SK-N-SH (cell line): Measurements from ENCODE around the gene PACSIN2. TPM values are rescaled to one million over a fixed set of nuclear protein-coding genes. Genes with fewer than 3 reads are reported as not detected.

Experiments
- CTCF ChIA-PET: fragments of 300-600, 350-600 bp; formaldehyde crosslinking; extraction: SDS; loops from one replicate; lab custom pipeline; 2021; lab: Yijun Ruan, JAX
- POLR2A ChIA-PET: fragments of 350-600 bp; sonication (Branson Sonifier 250); formaldehyde crosslinking; extraction: SDS; loops from one replicate; lab custom pipeline; 2020; ENCODE audit warnings: antibody characterized with exemption, inconsistent platforms; lab: Yijun Ruan, JAX
- DNase-seq: peaks from one replicate; pipeline ENCODE4 v3.0.0; 2012
- H2AFZ ChIP-seq: fragments of 200-600 bp; sonication (generic); 2 replicates; pipeline ENCODE4 v1.8.1; 2016; ENCODE audit warnings: antibody characterized with exemption, mild to moderate bottlenecking, low read depth
- H3F3A ChIP-seq: fragments of 200-600 bp; sonication (generic); replicated peaks from 2 replicates; pipeline ENCODE3; 2016; ENCODE audit warnings: antibody characterized with exemption, mild to moderate bottlenecking; ENCODE audit not compliant: insufficient read depth
- H3K27ac ChIP-seq, 2 experiments: fragments of 200-500 bp in 1 of 2; fragments of 200-600 bp in 1 of 2; sonication (Bioruptor generic) in 1 of 2; sonication (generic), shearing (Covaris generic) in 1 of 2; 2 replicates each; pipeline versions ENCODE4 v1.5.1 to v1.6.1; 2014 to 2016; ENCODE audit warnings: low read depth in 2 of 2, inconsistent platforms in 1 of 2, low read length in 1 of 2, mild to moderate bottlenecking in 1 of 2, mixed read lengths in 1 of 2
- H3K27me3 ChIP-seq: fragments of 200-600 bp; sonication (generic), shearing (Covaris generic); 2 replicates; pipeline ENCODE4 v1.6.1; 2016; ENCODE audit warnings: mixed run types; ENCODE audit not compliant: insufficient read depth
- H3K36me3 ChIP-seq, 2 experiments: fragments of 200-500 bp in 1 of 2; fragments of 200-600 bp in 1 of 2; sonication (Bioruptor generic) in 1 of 2; sonication (generic) in 1 of 2; replicated peaks in 1 of 2; 2 replicates each; pipeline versions ENCODE3 to v1.5.1; 2014 to 2016; ENCODE audit warnings: low read length in 1 of 2, mild to moderate bottlenecking in 1 of 2; ENCODE audit not compliant: insufficient read depth in 2 of 2, control insufficient read depth in 1 of 2
- H3K4me1 ChIP-seq, 2 experiments: fragments of 200-500 bp in 1 of 2; fragments of 200-600 bp in 1 of 2; sonication (Bioruptor generic) in 1 of 2; sonication (generic), shearing (Covaris generic) in 1 of 2; 2 replicates each; pipeline versions ENCODE4 v1.5.1 to v1.6.1; 2014 to 2016; ENCODE audit warnings: low read depth in 1 of 2, low read length in 1 of 2, mixed run types in 1 of 2; ENCODE audit not compliant: insufficient read depth in 2 of 2, control insufficient read depth in 1 of 2
- H3K4me2 ChIP-seq: fragments of 200-600 bp; sonication (generic), shearing (Covaris generic); 2 replicates; pipeline ENCODE4 v1.6.1; 2017; ENCODE audit warnings: mixed run types
- H3K4me3 ChIP-seq, 2 experiments: fragments of 200-500 bp in 1 of 2; fragments of 200-600 bp in 1 of 2; sonication (Bioruptor generic) in 1 of 2; sonication (generic), shearing (Covaris generic) in 1 of 2; 2 replicates each; pipeline versions ENCODE4 v1.5.1 to v1.8.1; 2014 to 2016; ENCODE audit warnings: low read depth in 2 of 2, inconsistent platforms in 1 of 2, low read length in 1 of 2, mild to moderate bottlenecking in 1 of 2, mixed read lengths in 1 of 2, moderate library complexity in 1 of 2
- H3K79me2 ChIP-seq: fragments of 200-600 bp; sonication (generic); 2 replicates; pipeline ENCODE4 v1.8.1; 2017; ENCODE audit warnings: mild to moderate bottlenecking; ENCODE audit not compliant: insufficient read depth
- H3K9ac ChIP-seq: fragments of 200-600 bp; sonication (generic); 2 replicates; pipeline ENCODE4 v1.6.1; 2017; ENCODE audit warnings: mixed run types
- H3K9me2 ChIP-seq: fragments of 200-600 bp; sonication (generic); 2 replicates; pipeline ENCODE4 v1.6.1; 2017; ENCODE audit warnings: mixed run types
- H3K9me3 ChIP-seq: fragments of 200-600 bp; sonication (generic); 2 replicates; pipeline ENCODE4 v1.6.1; 2017; ENCODE audit warnings: mixed run types, mild to moderate bottlenecking, moderate library complexity
- H4K20me1 ChIP-seq: fragments of 200-600 bp; sonication (generic); 2 replicates; pipeline ENCODE4 v1.6.1; 2017; ENCODE audit warnings: mild to moderate bottlenecking, mixed run types; ENCODE audit not compliant: insufficient read depth
- EP300 ChIP-seq, 2 experiments: IDR thresholded peaks; 2 replicates each; pipeline versions ENCODE4 v1.4.0 to v1.6.1; 2012; ENCODE audit warnings: borderline replicate concordance in 1 of 2, low read depth in 1 of 2, low read length in 1 of 2
- EZH2phosphoT487 ChIP-seq: fragments of 200-600 bp; sonication (generic); IDR thresholded peaks from 2 replicates; pipeline ENCODE4 v1.6.1; 2017; ENCODE audit warnings: low read depth, mixed run types, mild to moderate bottlenecking, antibody characterized with exemption, moderate library complexity, borderline replicate concordance
- FOSL2 ChIP-seq: IDR thresholded peaks from 2 replicates; pipeline ENCODE4 v1.4.0; 2012; ENCODE audit warnings: low read depth, mild to moderate bottlenecking, moderate library complexity, borderline replicate concordance
- FOXJ3 ChIP-seq: sonication (generic); formaldehyde crosslinking; IDR thresholded peaks from 2 replicates; pipeline ENCODE4 v1.5.1; 2020; ENCODE audit warnings: mild to moderate bottlenecking, missing genetic modification reagents
- GABPA ChIP-seq: IDR thresholded peaks from 2 replicates; pipeline ENCODE4 v1.4.0; 2012; ENCODE audit warnings: low read depth, mild to moderate bottlenecking
- GATA2 ChIP-seq: sonication (generic); formaldehyde crosslinking; IDR thresholded peaks from 2 replicates; pipeline ENCODE4 v1.5.0; 2020; ENCODE audit warnings: mild to moderate bottlenecking, missing genetic modification reagents
- MEF2A ChIP-seq: IDR thresholded peaks from 2 replicates; pipeline ENCODE4 v1.4.0; 2012; ENCODE audit warnings: low read depth, borderline replicate concordance
- MXI1 ChIP-seq: IDR thresholded peaks from 2 replicates; pipeline ENCODE4 v1.6.1; 2012; ENCODE audit warnings: mild to moderate bottlenecking, low read depth, low read length, improper control_type of control experiment
- NRF1 ChIP-seq: IDR thresholded peaks from 2 replicates; pipeline ENCODE4 v1.6.1; 2012; ENCODE audit warnings: low read depth, mild to moderate bottlenecking, low read length
- POLR2AphosphoS5 ChIP-seq: IDR thresholded peaks from 2 replicates; pipeline ENCODE4 v1.6.1; 2012; ENCODE audit warnings: low read depth, low read length
- RAD21 ChIP-seq: IDR thresholded peaks from 2 replicates; pipeline ENCODE4 v1.6.1; 2012; ENCODE audit warnings: mild to moderate bottlenecking, low read length
- RCOR1 ChIP-seq: fragments of 150-350 bp; IDR thresholded peaks from 2 replicates; pipeline ENCODE4 v1.6.1; 2017; ENCODE audit warnings: antibody characterized with exemption, low read length
- RFX5 ChIP-seq: IDR thresholded peaks from 2 replicates; pipeline ENCODE4 v1.6.1; 2012; ENCODE audit warnings: mild to moderate bottlenecking, improper control_type of control experiment, low read length
- SMC3 ChIP-seq: IDR thresholded peaks from 2 replicates; pipeline ENCODE4 v1.6.1; 2012; ENCODE audit warnings: low read depth, low read length, improper control_type of control experiment
- YY1 ChIP-seq: IDR thresholded peaks from 2 replicates; pipeline ENCODE4 v1.4.0; 2012; ENCODE audit warnings: low read depth, mild to moderate bottlenecking
- WGBS: methylation state at CpG from one replicate; pipeline ENCODE4 v1.1.6; 2017; ENCODE audit warnings: low lambda C conversion rate; 5-methylcytosine and 5-hydroxymethylcytosine counted together
- polyA plus RNA-seq, 3 experiments: library from polyadenylated mRNA; depleted of rRNA; stranded (reverse); fragments of >200 nt; gene quantifications; 2 replicates each; pipeline ENCODE4 v1.2.3, GENCODE V29; 2012
- TF ChIP-seq, protein P1 (sequence below): fragments of 200-600 bp; sonication (generic); IDR thresholded peaks from 2 replicates; pipeline ENCODE4 v1.6.1; 2017; ENCODE audit warnings: antibody characterized with exemption, mild to moderate bottlenecking, moderate library complexity
- TF ChIP-seq, protein P2 (sequence below): IDR thresholded peaks from 2 replicates; pipeline ENCODE4; 2012
- TF ChIP-seq, protein P3 (sequence below): IDR thresholded peaks from 2 replicates; pipeline ENCODE4 v1.4.0; 2012; ENCODE audit warnings: low read depth, borderline replicate concordance

Gene PACSIN2
- polyA plus RNA-seq, 1 of the 3 experiments (the other 2 are of a cell fraction) = 60.5 TPM

GRCh38 chr22:42897960-42898359, 117.0 kb downstream of the PACSIN2 start:
- TF ChIP-seq, protein P1, sequence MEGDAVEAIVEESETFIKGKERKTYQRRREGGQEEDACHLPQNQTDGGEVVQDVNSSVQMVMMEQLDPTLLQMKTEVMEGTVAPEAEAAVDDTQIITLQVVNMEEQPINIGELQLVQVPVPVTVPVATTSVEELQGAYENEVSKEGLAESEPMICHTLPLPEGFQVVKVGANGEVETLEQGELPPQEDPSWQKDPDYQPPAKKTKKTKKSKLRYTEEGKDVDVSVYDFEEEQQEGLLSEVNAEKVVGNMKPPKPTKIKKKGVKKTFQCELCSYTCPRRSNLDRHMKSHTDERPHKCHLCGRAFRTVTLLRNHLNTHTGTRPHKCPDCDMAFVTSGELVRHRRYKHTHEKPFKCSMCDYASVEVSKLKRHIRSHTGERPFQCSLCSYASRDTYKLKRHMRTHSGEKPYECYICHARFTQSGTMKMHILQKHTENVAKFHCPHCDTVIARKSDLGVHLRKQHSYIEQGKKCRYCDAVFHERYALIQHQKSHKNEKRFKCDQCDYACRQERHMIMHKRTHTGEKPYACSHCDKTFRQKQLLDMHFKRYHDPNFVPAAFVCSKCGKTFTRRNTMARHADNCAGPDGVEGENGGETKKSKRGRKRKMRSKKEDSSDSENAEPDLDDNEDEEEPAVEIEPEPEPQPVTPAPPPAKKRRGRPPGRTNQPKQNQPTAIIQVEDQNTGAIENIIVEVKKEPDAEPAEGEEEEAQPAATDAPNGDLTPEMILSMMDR = no peak
- TF ChIP-seq FOSL2 = no peak
- TF ChIP-seq FOXJ3 (CRISPR knock-in tag) = no peak
- TF ChIP-seq, protein P2, sequence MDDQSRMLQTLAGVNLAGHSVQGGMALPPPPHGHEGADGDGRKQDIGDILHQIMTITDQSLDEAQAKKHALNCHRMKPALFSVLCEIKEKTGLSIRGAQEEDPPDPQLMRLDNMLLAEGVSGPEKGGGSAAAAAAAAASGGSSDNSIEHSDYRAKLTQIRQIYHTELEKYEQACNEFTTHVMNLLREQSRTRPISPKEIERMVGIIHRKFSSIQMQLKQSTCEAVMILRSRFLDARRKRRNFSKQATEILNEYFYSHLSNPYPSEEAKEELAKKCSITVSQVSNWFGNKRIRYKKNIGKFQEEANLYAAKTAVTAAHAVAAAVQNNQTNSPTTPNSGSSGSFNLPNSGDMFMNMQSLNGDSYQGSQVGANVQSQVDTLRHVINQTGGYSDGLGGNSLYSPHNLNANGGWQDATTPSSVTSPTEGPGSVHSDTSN = no peak
- no peak for TF ChIP-seq MEF2A
- no peak for TF ChIP-seq RFX5
- TF ChIP-seq GATA2 (CRISPR knock-in tag) = no peak
- TF ChIP-seq GABPA = no peak
- TF ChIP-seq RAD21 = no peak
- no peak for TF ChIP-seq MXI1
- TF ChIP-seq EZH2phosphoT487 = no peak
- no peak for TF ChIP-seq SMC3
- TF ChIP-seq, all 33 proteins: peak for 0
- Histone ChIP-seq H3K9ac (no peak overlapping the region), H3K27me3 (no peaks in the 10 kb centered on the region), H3F3A (no peaks in the 10 kb centered on the region), H3K36me3 (no peaks in the 10 kb centered on the region), H3K9me2 (no peaks in the 10 kb centered on the region), H3K27ac (no peak overlapping the region), H3K79me2 (peaks cover 7% of the 10 kb centered on the region; the same call in 1 of the 2 replicates), H3K4me1 (no peaks in the 10 kb centered on the region), H4K20me1 (no peaks in the 10 kb centered on the region), H2AFZ (no peak overlapping the region), H3K4me3 (no peak overlapping the region), H3K9me3 (no peaks in the 10 kb centered on the region), H3K4me2 (no peak overlapping the region)
- DNase-seq = no peak
- ChIA-PET POLR2A (no interaction called here), CTCF (interaction anchor here (1.1 kb wide), 1 partner anchor 13 kb away, joined by 3 read pairs; no protein-coding TSS in a partner anchor)
- 96% methylated on average over 3 of the region's 7 CpGs for WGBS

GRCh38 chr22:42895541-42895981, 119.4 kb downstream of the PACSIN2 start:
- H4K20me1 ChIP-seq = no peaks in the 10 kb centered on the region
- 95% methylated on average over 3 of the region's 9 CpGs for WGBS
- H3F3A ChIP-seq = no peaks in the 10 kb centered on the region
- DNase-seq = no peak
- H3K4me1 ChIP-seq = no peaks in the 10 kb centered on the region
- POLR2A ChIA-PET = no interaction called here
- peaks cover 4% of the 10 kb centered on the region; the same call in 1 of the 2 replicates for H3K79me2 ChIP-seq
- H3K9me3 ChIP-seq = no peaks in the 10 kb centered on the region
- no peaks in the 10 kb centered on the region for H3K36me3 ChIP-seq
- no peaks in the 10 kb centered on the region for H3K9me2 ChIP-seq
- no peak overlapping the region for H3K27ac ChIP-seq
- CTCF ChIA-PET = interaction anchor here (2.0 kb wide), 1 partner anchor 28 kb away, joined by 10 read pairs; no protein-coding TSS in a partner anchor
- H2AFZ ChIP-seq = no peak overlapping the region
- H3K4me3 ChIP-seq = no peak overlapping the region
- H3K9ac ChIP-seq = no peak overlapping the region
- H3K27me3 ChIP-seq = no peaks in the 10 kb centered on the region
- H3K4me2 ChIP-seq = no peak overlapping the region
- TF ChIP-seq GATA2 (CRISPR knock-in tag) (no peak), RCOR1 (no peak), NRF1 (no peak), YY1 (no peak), EZH2phosphoT487 (no peak), MEF2A (no peak), EP300 (IDR thresholded peaks at IDR 0.05; ENCODE audit: borderline replicate concordance in 1 of 2, low read depth in 1 of 2, low read length in 1 of 2) (no peak), POLR2AphosphoS5 (no peak)
- TF ChIP-seq, protein P3, sequence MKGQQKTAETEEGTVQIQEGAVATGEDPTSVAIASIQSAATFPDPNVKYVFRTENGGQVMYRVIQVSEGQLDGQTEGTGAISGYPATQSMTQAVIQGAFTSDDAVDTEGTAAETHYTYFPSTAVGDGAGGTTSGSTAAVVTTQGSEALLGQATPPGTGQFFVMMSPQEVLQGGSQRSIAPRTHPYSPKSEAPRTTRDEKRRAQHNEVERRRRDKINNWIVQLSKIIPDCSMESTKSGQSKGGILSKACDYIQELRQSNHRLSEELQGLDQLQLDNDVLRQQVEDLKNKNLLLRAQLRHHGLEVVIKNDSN = no peak
- TF ChIP-seq, protein P1 = no peak
